CD14-positive monocyte (primary cell): ENCODE results near the gene SPTLC2. TPM values are rescaled to one million over a fixed set of nuclear protein-coding genes. Genes with fewer than 3 reads are reported as not detected.

ENCODE experiments used
- DNase-seq, 3 donors: peaks; one replicate each; pipeline ENCODE4 v3.0.0-alpha.2; 2011 to 2022
- H2AFZ ChIP-seq: 2 replicates; pipeline ENCODE4 v1.6.0; 2012; ENCODE audit warnings: mild to moderate bottlenecking, low read depth, low read length, inconsistent platforms; ENCODE audit not compliant: insufficient read depth, poor library complexity, severe bottlenecking
- H3K27ac ChIP-seq, 2 donors: 1 replicate in 1 of 2; 2 replicates in 1 of 2; pipeline ENCODE4 v1.5.1; 2012 to 2013; ENCODE audit warnings: low read length in 2 of 2, control low read depth in 1 of 2, inconsistent platforms in 1 of 2, low read depth in 1 of 2, mild to moderate bottlenecking in 1 of 2
- H3K27me3 ChIP-seq, 2 donors: one replicate each; pipeline versions ENCODE4 v1.6.0 to v1.6.1; 2011 to 2013; ENCODE audit warnings: low read length in 2 of 2; ENCODE audit not compliant: control insufficient read depth in 2 of 2, insufficient read depth in 2 of 2
- H3K36me3 ChIP-seq, 2 donors: replicated peaks in 1 of 2; 1 replicate in 1 of 2; 2 replicates in 1 of 2; pipeline versions ENCODE4 v1.5.1 to v1.6.1; 2012 to 2013; ENCODE audit warnings: low read length in 2 of 2, control low read depth in 1 of 2, inconsistent platforms in 1 of 2, mild to moderate bottlenecking in 1 of 2; ENCODE audit not compliant: insufficient read depth in 2 of 2, control insufficient read depth in 1 of 2
- H3K4me1 ChIP-seq, 2 donors: 1 replicate in 1 of 2; 2 replicates in 1 of 2; pipeline versions ENCODE4 v1.5.1 to v1.6.1; 2012 to 2013; ENCODE audit warnings: low read length in 2 of 2, control low read depth in 1 of 2, inconsistent platforms in 1 of 2, mild to moderate bottlenecking in 1 of 2, moderate library complexity in 1 of 2; ENCODE audit not compliant: insufficient read depth in 2 of 2, control insufficient read depth in 1 of 2
- H3K4me2 ChIP-seq: replicated peaks from 2 replicates; pipeline ENCODE3; 2012; ENCODE audit warnings: low read length, moderate library complexity, mild to moderate bottlenecking; ENCODE audit not compliant: poor library complexity, severe bottlenecking; ENCODE audit errors: extremely low read depth
- H3K4me3 ChIP-seq, 3 experiments: fragments of 200-600 bp in 1 of 3; sonication (generic) in 1 of 3; replicated peaks in 1 of 3; 1 replicate in 2 of 3; 2 replicates in 1 of 3; pipeline ENCODE4 v1.5.1; 2011 to 2013; ENCODE audit warnings: low read length in 3 of 3, mild to moderate bottlenecking in 3 of 3, control low read depth in 2 of 3, low read depth in 2 of 3, inconsistent platforms in 1 of 3, moderate library complexity in 1 of 3
- H3K79me2 ChIP-seq: 2 replicates; pipeline ENCODE4 v1.6.0; 2012; ENCODE audit warnings: mild to moderate bottlenecking, control low read depth, inconsistent platforms, low read length, moderate library complexity; ENCODE audit not compliant: insufficient read depth
- H3K9ac ChIP-seq: 2 replicates; pipeline ENCODE4 v1.6.0; 2017; ENCODE audit warnings: low read length, mild to moderate bottlenecking; ENCODE audit not compliant: insufficient read depth, poor library complexity, severe bottlenecking
- H3K9me3 ChIP-seq, 2 donors: replicated peaks in 1 of 2; 1 replicate in 1 of 2; 2 replicates in 1 of 2; pipeline versions ENCODE4 v1.5.1 to v1.6.1; 2012 to 2013; ENCODE audit warnings: low read length in 2 of 2, control low read depth in 1 of 2; ENCODE audit not compliant: control insufficient read depth in 1 of 2, insufficient read depth in 1 of 2
- H4K20me1 ChIP-seq: 2 replicates; pipeline ENCODE4 v1.6.0; 2012; ENCODE audit warnings: mild to moderate bottlenecking, low read length, control low read depth, moderate library complexity; ENCODE audit not compliant: insufficient read depth
- H3K27ac Mint-ChIP-seq, 7 donors: one replicate each; pipeline ENCODE4 v1.8.0; 2020; ENCODE audit warnings: mild to moderate bottlenecking in 7 of 7, mixed read lengths in 7 of 7, moderate library complexity in 6 of 7, inconsistent platforms in 2 of 7
- H3K27me3 Mint-ChIP-seq, 3 donors: one replicate each; pipeline ENCODE4 v1.8.0; 2021 to 2022; ENCODE audit warnings: low read depth in 3 of 3, mild to moderate bottlenecking in 3 of 3, mixed read lengths in 3 of 3, moderate library complexity in 3 of 3, inconsistent platforms in 1 of 3
- H3K36me3 Mint-ChIP-seq, 2 donors: one replicate each; pipeline ENCODE4 v1.8.0; 2020; ENCODE audit warnings: mixed read lengths in 2 of 2, inconsistent platforms in 1 of 2, mild to moderate bottlenecking in 1 of 2
- H3K4me1 Mint-ChIP-seq: one replicate; pipeline ENCODE4 v1.8.0; 2020; ENCODE audit warnings: mild to moderate bottlenecking, mixed read lengths
- H3K4me3 Mint-ChIP-seq, 2 donors: one replicate each; pipeline ENCODE4 v1.8.0; 2020; ENCODE audit warnings: mild to moderate bottlenecking in 2 of 2, mixed read lengths in 2 of 2, moderate library complexity in 1 of 2
- H3K9me3 Mint-ChIP-seq, 7 donors: one replicate each; pipeline ENCODE4 v1.8.0; 2020 to 2022; ENCODE audit warnings: mixed read lengths in 7 of 7, mild to moderate bottlenecking in 6 of 7, moderate library complexity in 6 of 7, inconsistent platforms in 2 of 7
- WGBS: methylation state at CpG from one replicate; pipeline ENCODE4 v1.1.5; 2013; ENCODE audit warnings: missing lambda C conversion rate; ENCODE audit not compliant: insufficient coverage; 5-methylcytosine and 5-hydroxymethylcytosine counted together
- intact Hi-C, 2 donors: fragments of 100-400 bp; cut with micrococcal nuclease; formaldehyde crosslinking; loops; one replicate each; pipeline versions ENCODE4 v1.15.0 to v1.15.1; 2023
- polyA plus RNA-seq, 3 donors: library from polyadenylated mRNA; depleted of rRNA in 1 of 3; unstranded in 2 of 3; stranded (reverse) in 1 of 3; fragments of 300-500 nt in 2 of 3; fragments of >200 nt in 1 of 3; fragmentation: Illumina TruSeq in 2 of 3; gene quantifications; 1 replicate in 2 of 3; 2 replicates in 1 of 3; pipeline ENCODE4 v1.2.3, GENCODE V29; 2012 to 2021
- TF ChIP-seq, protein P1 (sequence below): fragments of 200-600 bp; IDR thresholded peaks from one replicate; pipeline ENCODE4 v1.8.0; 2022; ENCODE audit warnings: antibody characterized with exemption, mild to moderate bottlenecking

Gene SPTLC2
- polyA plus RNA-seq, 3 donors: 38.1 to 81.9 (median 73.1) TPM

GRCh38 chr14:77469067-77469505 is 147.4 kb downstream of the SPTLC2 start:
- H3K4me2 ChIP-seq: no peak overlapping the region
- 98% methylated on average over 6 of the region's 14 CpGs for WGBS
- Mint-ChIP-seq H3K27me3 (peaks cover 0 to 2% (median 0%) of the 10 kb centered on the region in 3 donors), H3K36me3 (peaks cover 50 to 57% of the 10 kb centered on the region in 2 donors), H3K4me3 (no peak overlapping the region), H3K27ac (peak overlapping the region in 1 of 7 donors; percentile 17), H3K9me3 (no peaks in the 10 kb centered on the region), H3K4me1 (no peaks in the 10 kb centered on the region)
- H3K27me3 ChIP-seq: no peaks in the 10 kb centered on the region
- H3K9me3 ChIP-seq: no peaks in the 10 kb centered on the region
- no peak overlapping the region for H3K9ac ChIP-seq
- H3K27ac ChIP-seq: no peak overlapping the region
- intact Hi-C loops: loop anchor here in 1 of 2 donors (10.0 kb wide), 1 partner anchor 56 kb away; no protein-coding TSS in a partner anchor
- H3K4me3 ChIP-seq: no peak overlapping the region
- H4K20me1 ChIP-seq: no peaks in the 10 kb centered on the region
- TF ChIP-seq, protein P1, sequence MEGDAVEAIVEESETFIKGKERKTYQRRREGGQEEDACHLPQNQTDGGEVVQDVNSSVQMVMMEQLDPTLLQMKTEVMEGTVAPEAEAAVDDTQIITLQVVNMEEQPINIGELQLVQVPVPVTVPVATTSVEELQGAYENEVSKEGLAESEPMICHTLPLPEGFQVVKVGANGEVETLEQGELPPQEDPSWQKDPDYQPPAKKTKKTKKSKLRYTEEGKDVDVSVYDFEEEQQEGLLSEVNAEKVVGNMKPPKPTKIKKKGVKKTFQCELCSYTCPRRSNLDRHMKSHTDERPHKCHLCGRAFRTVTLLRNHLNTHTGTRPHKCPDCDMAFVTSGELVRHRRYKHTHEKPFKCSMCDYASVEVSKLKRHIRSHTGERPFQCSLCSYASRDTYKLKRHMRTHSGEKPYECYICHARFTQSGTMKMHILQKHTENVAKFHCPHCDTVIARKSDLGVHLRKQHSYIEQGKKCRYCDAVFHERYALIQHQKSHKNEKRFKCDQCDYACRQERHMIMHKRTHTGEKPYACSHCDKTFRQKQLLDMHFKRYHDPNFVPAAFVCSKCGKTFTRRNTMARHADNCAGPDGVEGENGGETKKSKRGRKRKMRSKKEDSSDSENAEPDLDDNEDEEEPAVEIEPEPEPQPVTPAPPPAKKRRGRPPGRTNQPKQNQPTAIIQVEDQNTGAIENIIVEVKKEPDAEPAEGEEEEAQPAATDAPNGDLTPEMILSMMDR: no peak
- no peak overlapping the region for H2AFZ ChIP-seq
- no peak for DNase-seq
- H3K36me3 ChIP-seq: peaks cover 52 to 61% of the 10 kb centered on the region in 2 donors
- no peaks in the 10 kb centered on the region for H3K79me2 ChIP-seq
- no peaks in the 10 kb centered on the region for H3K4me1 ChIP-seq

GRCh38 chr14:77467801-77468200 is 148.6 kb downstream of the SPTLC2 start:
- H3K27ac ChIP-seq: no peak overlapping the region
- Mint-ChIP-seq H3K4me3 (no peak overlapping the region), H3K4me1 (no peaks in the 10 kb centered on the region), H3K27me3 (no peaks in the 10 kb centered on the region), H3K36me3 (peaks cover 61 to 69% of the 10 kb centered on the region in 2 donors), H3K9me3 (no peaks in the 10 kb centered on the region), H3K27ac (no peak overlapping the region)
- H3K9me3 ChIP-seq: no peaks in the 10 kb centered on the region
- TF ChIP-seq, protein P1: no peak
- no peak overlapping the region for H3K4me2 ChIP-seq
- intact Hi-C loops: loop anchor here in 1 of 2 donors (10.0 kb wide), 1 partner anchor 57 kb away; no protein-coding TSS in a partner anchor
- DNase-seq: no peak
- no peak overlapping the region for H3K4me3 ChIP-seq
- peaks cover 64 to 74% of the 10 kb centered on the region in 2 donors for H3K36me3 ChIP-seq
- no peak overlapping the region for H2AFZ ChIP-seq
- no peaks in the 10 kb centered on the region for H3K27me3 ChIP-seq
- no peaks in the 10 kb centered on the region for H3K79me2 ChIP-seq
- H3K4me1 ChIP-seq: no peaks in the 10 kb centered on the region
- no peaks in the 10 kb centered on the region for H4K20me1 ChIP-seq
- WGBS: 100% methylated on average over 1 of the region's 5 CpGs
- H3K9ac ChIP-seq: no peak overlapping the region
